Measurements from ENCODE around the gene FMO5. TPM values are rescaled to one million over a fixed set of nuclear protein-coding genes. Genes with fewer than 3 reads are reported as not detected.

Gene FMO5
- total RNA-seq, 1 donor from 2014 or later: 2.2 TPM

- H3K36me3 Mint-ChIP-seq (ENCODE audit: unreplicated experiment): no peaks in the 10 kb centered on the region
- peaks cover 12% of the 10 kb centered on the region for H3K27me3 Mint-ChIP-seq (ENCODE audit: unreplicated experiment)
- no peak for DNase-seq (ENCODE audit: extremely low spot score, unreplicated experiment)
- no peak overlapping the region for H3K4me3 Mint-ChIP-seq (ENCODE audit: unreplicated experiment)
- H3K4me1 Mint-ChIP-seq (ENCODE audit: unreplicated experiment): peaks cover 7% of the 10 kb centered on the region
- no peaks in the 10 kb centered on the region for H3K9me3 Mint-ChIP-seq (ENCODE audit: unreplicated experiment)
- TF ChIP-seq, protein P1, sequence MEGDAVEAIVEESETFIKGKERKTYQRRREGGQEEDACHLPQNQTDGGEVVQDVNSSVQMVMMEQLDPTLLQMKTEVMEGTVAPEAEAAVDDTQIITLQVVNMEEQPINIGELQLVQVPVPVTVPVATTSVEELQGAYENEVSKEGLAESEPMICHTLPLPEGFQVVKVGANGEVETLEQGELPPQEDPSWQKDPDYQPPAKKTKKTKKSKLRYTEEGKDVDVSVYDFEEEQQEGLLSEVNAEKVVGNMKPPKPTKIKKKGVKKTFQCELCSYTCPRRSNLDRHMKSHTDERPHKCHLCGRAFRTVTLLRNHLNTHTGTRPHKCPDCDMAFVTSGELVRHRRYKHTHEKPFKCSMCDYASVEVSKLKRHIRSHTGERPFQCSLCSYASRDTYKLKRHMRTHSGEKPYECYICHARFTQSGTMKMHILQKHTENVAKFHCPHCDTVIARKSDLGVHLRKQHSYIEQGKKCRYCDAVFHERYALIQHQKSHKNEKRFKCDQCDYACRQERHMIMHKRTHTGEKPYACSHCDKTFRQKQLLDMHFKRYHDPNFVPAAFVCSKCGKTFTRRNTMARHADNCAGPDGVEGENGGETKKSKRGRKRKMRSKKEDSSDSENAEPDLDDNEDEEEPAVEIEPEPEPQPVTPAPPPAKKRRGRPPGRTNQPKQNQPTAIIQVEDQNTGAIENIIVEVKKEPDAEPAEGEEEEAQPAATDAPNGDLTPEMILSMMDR (IDR thresholded peaks at IDR 0.05): no peak
- H3K27ac Mint-ChIP-seq (ENCODE audit: unreplicated experiment): no peak overlapping the region
Observed at GRCh38 chr1:147238925-147239820, 14.0 kb upstream of the FMO5 start.

DNA sequence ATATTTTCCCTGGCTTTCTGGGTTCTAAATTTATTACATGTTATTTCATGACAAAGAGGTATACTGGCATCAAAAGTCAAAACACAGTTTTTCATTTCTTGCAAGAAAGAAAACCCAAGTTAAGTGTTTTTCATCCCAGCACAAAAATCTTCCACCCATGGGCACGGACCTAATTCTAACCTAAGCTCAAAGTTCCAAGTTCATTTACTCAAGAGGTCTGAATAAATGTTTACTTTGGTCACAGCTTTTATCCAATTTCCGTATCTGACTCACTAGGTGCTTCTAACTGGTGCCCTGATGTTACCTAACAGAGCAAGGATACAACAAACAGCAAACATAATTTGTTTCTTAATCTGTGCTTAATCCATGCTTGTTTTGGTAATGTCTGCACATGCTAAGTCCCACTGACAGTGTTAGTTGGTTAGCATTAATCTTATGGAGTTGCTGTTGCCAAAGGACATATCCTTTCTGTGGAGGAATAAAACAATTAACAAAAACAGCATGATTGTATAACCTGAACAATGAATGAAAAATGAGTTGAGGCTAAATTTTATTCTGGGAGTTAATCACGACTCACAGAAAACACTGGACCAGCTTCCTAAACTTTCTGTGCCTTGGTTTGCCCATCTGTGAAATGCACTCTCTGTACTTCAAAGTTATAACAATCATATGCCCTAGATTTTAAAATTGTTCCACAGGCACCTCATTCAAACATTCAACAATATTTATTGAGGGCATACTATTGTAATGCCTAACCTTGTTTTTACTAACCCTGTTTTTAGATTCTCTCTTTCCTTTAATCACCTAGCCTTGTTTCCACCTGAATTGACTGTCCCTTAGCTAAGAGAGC, 13.1 kb upstream of the FMO5 start:
- peaks cover 12% of the 10 kb centered on the region for H3K27me3 Mint-ChIP-seq (ENCODE audit: unreplicated experiment)
- H3K4me1 Mint-ChIP-seq (ENCODE audit: unreplicated experiment): no peaks in the 10 kb centered on the region
- no peaks in the 10 kb centered on the region for H3K9me3 Mint-ChIP-seq (ENCODE audit: unreplicated experiment)
- TF ChIP-seq, protein P1 (IDR thresholded peaks at IDR 0.05): no peak
- no peak overlapping the region for H3K27ac Mint-ChIP-seq (ENCODE audit: unreplicated experiment)
- no peak for DNase-seq (ENCODE audit: extremely low spot score, unreplicated experiment)
- H3K4me3 Mint-ChIP-seq (ENCODE audit: unreplicated experiment): no peak overlapping the region
- H3K36me3 Mint-ChIP-seq (ENCODE audit: unreplicated experiment): no peaks in the 10 kb centered on the region

DNA sequence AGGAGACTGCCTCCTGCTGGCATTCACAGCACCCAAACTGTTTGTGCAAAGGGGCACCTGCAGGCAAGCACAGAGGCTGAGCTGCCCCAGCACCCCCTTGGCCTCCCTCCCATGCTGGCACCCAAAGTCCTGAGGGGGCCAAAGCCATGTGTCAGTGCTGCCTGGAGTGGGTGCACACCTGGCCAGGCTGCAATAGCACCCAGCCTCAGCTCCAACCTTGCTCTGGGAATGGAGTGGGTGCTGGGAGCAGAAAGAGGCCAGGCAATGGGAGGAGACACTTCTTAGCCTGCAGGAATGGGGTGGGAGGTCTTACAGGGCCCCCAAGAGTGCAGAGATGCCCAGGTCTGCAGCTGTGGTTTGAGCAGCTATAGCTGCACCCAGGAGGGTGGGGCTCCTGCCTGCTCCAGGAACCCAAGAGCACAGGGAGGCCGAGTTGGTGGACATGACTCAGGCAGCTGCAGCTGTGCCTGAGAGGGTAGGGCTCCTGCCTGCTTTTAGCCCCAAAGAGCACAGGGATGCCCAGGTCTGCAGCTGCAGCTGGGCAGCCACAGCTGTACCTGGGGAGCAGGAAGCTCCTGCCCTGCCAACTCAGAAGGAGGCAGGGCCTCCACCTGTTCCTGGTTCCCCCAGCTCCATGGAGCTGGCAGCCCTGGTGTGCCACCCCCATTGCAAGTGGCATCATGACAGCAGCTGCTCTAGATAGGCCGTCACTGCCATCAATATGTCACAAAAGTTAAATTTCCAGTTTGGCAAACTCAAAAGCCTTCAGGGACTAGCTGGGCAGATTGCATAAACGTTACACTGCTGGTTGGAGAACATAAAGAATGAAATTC, 12.0 kb upstream of the FMO5 start:
- TF ChIP-seq, protein P1 (IDR thresholded peaks at IDR 0.05): no peak
- H3K4me3 Mint-ChIP-seq (ENCODE audit: unreplicated experiment): no peak overlapping the region

GRCh38 chr1:147236448-147236847, 11.3 kb upstream of the FMO5 start:
- TF ChIP-seq, protein P1 (IDR thresholded peaks at IDR 0.05): no peak
- no peak overlapping the region for H3K4me3 Mint-ChIP-seq (ENCODE audit: unreplicated experiment)
- DNase-seq (ENCODE audit: extremely low spot score, unreplicated experiment): no peak

More for the DNA sequence above, 12.0 kb upstream of the FMO5 start:
- Mint-ChIP-seq H3K27me3 (ENCODE audit: unreplicated experiment) (peaks cover 12% of the 10 kb centered on the region), H3K9me3 (ENCODE audit: unreplicated experiment) (no peaks in the 10 kb centered on the region), H3K36me3 (ENCODE audit: unreplicated experiment) (no peaks in the 10 kb centered on the region), H3K4me1 (ENCODE audit: unreplicated experiment) (no peaks in the 10 kb centered on the region), H3K27ac (ENCODE audit: unreplicated experiment) (no peak overlapping the region)
- DNase-seq (ENCODE audit: extremely low spot score, unreplicated experiment): no peak

More at GRCh38 chr1:147236448-147236847, 11.3 kb upstream of the FMO5 start:
- H3K36me3 Mint-ChIP-seq (ENCODE audit: unreplicated experiment): no peaks in the 10 kb centered on the region
- H3K4me1 Mint-ChIP-seq (ENCODE audit: unreplicated experiment): no peaks in the 10 kb centered on the region
- no peaks in the 10 kb centered on the region for H3K9me3 Mint-ChIP-seq (ENCODE audit: unreplicated experiment)
- H3K27ac Mint-ChIP-seq (ENCODE audit: unreplicated experiment): no peak overlapping the region
- H3K27me3 Mint-ChIP-seq (ENCODE audit: unreplicated experiment): peaks cover 12% of the 10 kb centered on the region
